H1 (cell line): Measurements from ENCODE around the gene WDR53. TPM values are rescaled to one million over a fixed set of nuclear protein-coding genes. Genes with fewer than 3 reads are reported as not detected.
A peak's percentile ranks its signal among the peaks of the same experiment; 100 is the strongest.

Source experiments
- CTCF ChIA-PET: fragments of 300-600 bp; sonication (Branson Sonifier 250); formaldehyde crosslinking; loops from one replicate; lab custom pipeline; 2021; ENCODE audit not compliant: partially characterized antibody; lab: Charles Lee
- POLR2A ChIA-PET: fragments of 300-600 bp; sonication (Branson Sonifier 250); formaldehyde crosslinking; loops from one replicate; lab custom pipeline; 2021; ENCODE audit warnings: inconsistent platforms; ENCODE audit not compliant: partially characterized antibody; lab: Charles Lee
- DNase-seq, 2 experiments: peaks; one replicate each; pipeline versions ENCODE4 v3.0.0 to v3.0.0-alpha.2; 2010 to 2022; ENCODE audit warnings: low spot score in 2 of 2, low read depth in 1 of 2, mixed read lengths in 1 of 2
- FAIRE-seq: peaks from 2 replicates; lab custom pipeline; 2011; peaks lifted over from hg19 to GRCh38; lab: Jason Lieb, UNC
- H2AFZ ChIP-seq: 2 replicates; pipeline ENCODE4 v1.8.1; 2012; ENCODE audit warnings: low read length, inconsistent platforms
- H2AK5ac ChIP-seq: 2 replicates; pipeline ENCODE4 v1.6.1; 2013; ENCODE audit warnings: low read depth, low read length
- H2BK120ac ChIP-seq: replicated peaks from 2 replicates; pipeline ENCODE3; 2013; ENCODE audit warnings: low read depth, low read length, inconsistent platforms
- H2BK12ac ChIP-seq: 2 replicates; pipeline ENCODE4 v1.6.1; 2013; ENCODE audit warnings: low read depth, low read length
- H2BK15ac ChIP-seq: 2 replicates; pipeline ENCODE4 v1.6.1; 2013; ENCODE audit warnings: low read length
- H2BK20ac ChIP-seq: 2 replicates; pipeline ENCODE4 v1.6.1; 2013; ENCODE audit warnings: low read length
- H2BK5ac ChIP-seq: 2 replicates; pipeline ENCODE4 v1.6.1; 2013; ENCODE audit warnings: low read depth, low read length
- H3K14ac ChIP-seq: 2 replicates; pipeline ENCODE4 v1.6.1; 2013; ENCODE audit warnings: inconsistent platforms; ENCODE audit not compliant: insufficient read length
- H3K18ac ChIP-seq: 2 replicates; pipeline ENCODE4 v1.6.1; 2013; ENCODE audit warnings: low read length; ENCODE audit errors: extremely low read depth
- H3K23ac ChIP-seq: 2 replicates; pipeline ENCODE4 v1.6.1; 2013; ENCODE audit warnings: inconsistent platforms; ENCODE audit not compliant: insufficient read length
- H3K23me2 ChIP-seq: 2 replicates; pipeline ENCODE4 v1.6.1; 2013; ENCODE audit warnings: low read depth, low read length
- H3K27ac ChIP-seq: 2 replicates; pipeline ENCODE4 v1.6.1; 2011; ENCODE audit warnings: low read depth, low read length, inconsistent platforms
- H3K27me3 ChIP-seq, 4 experiments: replicated peaks in 1 of 4; 1 replicate in 1 of 4; 2 replicates in 3 of 4; pipeline versions ENCODE4 v1.6.1 to v1.8.1; 2011 to 2013; ENCODE audit warnings: low read length in 3 of 4, mild to moderate bottlenecking in 3 of 4, inconsistent platforms in 2 of 4, mixed read lengths in 2 of 4, moderate library complexity in 1 of 4; ENCODE audit not compliant: control insufficient read depth in 3 of 4, insufficient read depth in 3 of 4; ENCODE audit errors: extremely low read depth in 1 of 4
- H3K36me3 ChIP-seq, 4 experiments: 2 replicates each; pipeline versions ENCODE4 v1.6.1 to v1.8.1; 2011 to 2013; ENCODE audit warnings: mild to moderate bottlenecking in 4 of 4, low read length in 3 of 4, moderate library complexity in 2 of 4, control low read depth in 1 of 4, inconsistent platforms in 1 of 4; ENCODE audit not compliant: insufficient read depth in 4 of 4, control insufficient read depth in 2 of 4
- H3K4ac ChIP-seq: replicated peaks from 2 replicates; pipeline ENCODE3; 2013; ENCODE audit warnings: low read length, low read depth, mixed read lengths, inconsistent platforms; ENCODE audit not compliant: insufficient read length
- H3K4me1 ChIP-seq, 4 experiments: replicated peaks in 1 of 4; 1 replicate in 1 of 4; 2 replicates in 3 of 4; pipeline versions ENCODE4 v1.6.1 to v1.8.1; 2011 to 2013; ENCODE audit warnings: low read length in 3 of 4, inconsistent platforms in 2 of 4, mixed read lengths in 1 of 4; ENCODE audit not compliant: insufficient read depth in 4 of 4, control insufficient read depth in 3 of 4
- H3K4me2 ChIP-seq, 2 experiments: 2 replicates each; pipeline versions ENCODE4 v1.6.1 to v1.8.1; 2011 to 2013; ENCODE audit warnings: low read depth in 2 of 2, low read length in 2 of 2, control low read depth in 1 of 2, inconsistent platforms in 1 of 2, mild to moderate bottlenecking in 1 of 2; ENCODE audit not compliant: insufficient read depth in 1 of 2
- H3K4me3 ChIP-seq, 4 experiments: fragments of 200-600, 300-600 bp in 1 of 4; sonication (generic), shearing (Covaris generic), sonication (Bioruptor Twin) in 1 of 4; 2 replicates each; pipeline versions ENCODE4 v1.5.1 to v1.8.1; 2011 to 2016; ENCODE audit warnings: low read length in 4 of 4, low read depth in 3 of 4, control low read depth in 2 of 4, inconsistent platforms in 2 of 4, mild to moderate bottlenecking in 2 of 4, mixed read lengths in 1 of 4, moderate library complexity in 1 of 4; ENCODE audit not compliant: insufficient read depth in 2 of 4; ENCODE audit errors: extremely low read depth in 1 of 4
- H3K56ac ChIP-seq: replicated peaks from 2 replicates; pipeline ENCODE3; 2013; ENCODE audit warnings: low read depth, mild to moderate bottlenecking, mixed read lengths, low read length, inconsistent platforms; ENCODE audit not compliant: insufficient read length
- H3K79me1 ChIP-seq: 2 replicates; pipeline ENCODE4 v1.6.1; 2013; ENCODE audit warnings: low read depth, low read length, control low read depth
- H3K79me2 ChIP-seq, 2 experiments: 2 replicates each; pipeline versions ENCODE4 v1.6.1 to v1.8.1; 2012 to 2013; ENCODE audit warnings: low read length in 2 of 2, mild to moderate bottlenecking in 2 of 2, inconsistent platforms in 1 of 2; ENCODE audit not compliant: insufficient read depth in 2 of 2, control insufficient read depth in 1 of 2
- H3K9ac ChIP-seq, 4 experiments: replicated peaks in 1 of 4; 1 replicate in 1 of 4; 2 replicates in 3 of 4; pipeline versions ENCODE4 v1.6.1 to v1.8.1; 2011 to 2013; ENCODE audit warnings: low read depth in 3 of 4, low read length in 3 of 4, control low read depth in 2 of 4, mild to moderate bottlenecking in 2 of 4, moderate library complexity in 2 of 4, inconsistent platforms in 1 of 4; ENCODE audit errors: extremely low read depth in 1 of 4
- H3K9me3 ChIP-seq, 2 experiments: 2 replicates each; pipeline versions ENCODE4 v1.6.1 to v1.8.1; 2012 to 2013; ENCODE audit warnings: mild to moderate bottlenecking in 2 of 2, moderate library complexity in 2 of 2, control low read depth in 1 of 2, inconsistent platforms in 1 of 2, low read depth in 1 of 2, low read length in 1 of 2, mixed read lengths in 1 of 2; ENCODE audit not compliant: insufficient read depth in 2 of 2
- H4K20me1 ChIP-seq, 2 experiments: replicated peaks in 1 of 2; 2 replicates each; pipeline versions ENCODE3 to v1.8.1; 2011 to 2013; ENCODE audit warnings: inconsistent platforms in 2 of 2, low read length in 2 of 2, mild to moderate bottlenecking in 1 of 2; ENCODE audit not compliant: insufficient read depth in 2 of 2, control insufficient read depth in 1 of 2
- H4K5ac ChIP-seq: 2 replicates; pipeline ENCODE4 v1.6.1; 2013; ENCODE audit warnings: low read length, low read depth, mixed read lengths, inconsistent platforms; ENCODE audit not compliant: insufficient read length
- H4K8ac ChIP-seq: 2 replicates; pipeline ENCODE4 v1.8.0; 2013; ENCODE audit warnings: mild to moderate bottlenecking, moderate library complexity, low read length, inconsistent platforms; ENCODE audit not compliant: insufficient read depth; ENCODE audit errors: extremely low read depth
- H4K91ac ChIP-seq: replicated peaks from 2 replicates; pipeline ENCODE3; 2013; ENCODE audit warnings: low read length, mixed read lengths, inconsistent platforms; ENCODE audit not compliant: insufficient read length
- EGR1 ChIP-seq: IDR thresholded peaks from 2 replicates; pipeline ENCODE4 v1.6.1; 2011; ENCODE audit warnings: low read depth, low read length, borderline replicate concordance
- EZH2 ChIP-seq: fragments of 200-600 bp; sonication (generic); IDR thresholded peaks from 2 replicates; pipeline ENCODE4 v1.7.1; 2012; ENCODE audit warnings: low read depth, mild to moderate bottlenecking, moderate library complexity, low read length, inconsistent platforms; ENCODE audit not compliant: severe bottlenecking
- KDM5A ChIP-seq: fragments of 200-600 bp; IDR thresholded peaks from 2 replicates; pipeline ENCODE4 v1.7.1; 2012; ENCODE audit warnings: mild to moderate bottlenecking, low read length, inconsistent platforms, mixed read lengths
- NRF1 ChIP-seq: IDR thresholded peaks from 2 replicates; pipeline ENCODE4 v1.6.1; 2011; ENCODE audit warnings: mild to moderate bottlenecking, low read depth, low read length, improper control_type of control experiment
- POLR2A ChIP-seq, 2 experiments: IDR thresholded peaks; 1 replicate in 1 of 2; 2 replicates in 1 of 2; pipeline ENCODE4 v1.6.1; 2011; ENCODE audit warnings: low read depth in 2 of 2, low read length in 2 of 2, mild to moderate bottlenecking in 2 of 2; ENCODE audit errors: control extremely low read depth in 1 of 2
- SIN3A ChIP-seq, 2 experiments: IDR thresholded peaks in 1 of 2; conservative IDR thresholded peaks in 1 of 2; 2 replicates each; pipeline ENCODE4 v1.6.1; 2011 to 2012; ENCODE audit warnings: low read length in 2 of 2, improper control_type of control experiment in 1 of 2, low read depth in 1 of 2, mild to moderate bottlenecking in 1 of 2
- ZNF274 ChIP-seq: IDR thresholded peaks from 2 replicates; pipeline ENCODE4 v1.7.0; 2012; ENCODE audit warnings: low read length, borderline replicate concordance; ENCODE audit errors: extremely low read depth
- WGBS, 2 experiments: shearing (Covaris generic) in 1 of 2; methylation state at CpG; one replicate each; pipeline versions ENCODE4 v1.1.6 to v1.1.7; 2013 to 2015; ENCODE audit warnings: low lambda C conversion rate in 2 of 2, mixed read lengths in 2 of 2, inconsistent platforms in 1 of 2, low coverage in 1 of 2, missing lambda C conversion rate in 1 of 2; ENCODE audit not compliant: insufficient replicate concordance in 2 of 2, insufficient coverage in 1 of 2, insufficient read length in 1 of 2; ENCODE audit errors: extremely low coverage in 1 of 2, missing lambda C conversion rate in 1 of 2; 5-methylcytosine and 5-hydroxymethylcytosine counted together
- polyA plus RNA-seq, 7 experiments: library from polyadenylated mRNA; depleted of rRNA in 3 of 7; stranded (reverse) in 5 of 7; unstranded in 2 of 7; fragments of >200 nt in 5 of 7; fragments of 200-250 nt in 2 of 7; gene quantifications; 1 replicate in 5 of 7; 2 replicates in 1 of 7; 4 replicates in 1 of 7; pipeline versions ENCODE4 v1.2.1 to v1.2.3, GENCODE V29; 2011 to 2013; ENCODE audit warnings: missing spikeins in 2 of 7, mixed read lengths in 2 of 7
- total RNA-seq: library from RNA; stranded (reverse); fragmentation: NEBNext Ultra II Directional; extraction: Animal tissue kit (Norgen Biotek cat#: 25700); gene quantifications from 2 replicates; pipeline ENCODE4 v1.2.1, GENCODE V29; 2021

WDR53 gene
- total and polyA plus RNA-seq, 2 of the 8 experiments (the other 6 are each of a cell fraction or from before 2014, with no cell fraction given) = 7.4 to 18.8 TPM

DNA sequence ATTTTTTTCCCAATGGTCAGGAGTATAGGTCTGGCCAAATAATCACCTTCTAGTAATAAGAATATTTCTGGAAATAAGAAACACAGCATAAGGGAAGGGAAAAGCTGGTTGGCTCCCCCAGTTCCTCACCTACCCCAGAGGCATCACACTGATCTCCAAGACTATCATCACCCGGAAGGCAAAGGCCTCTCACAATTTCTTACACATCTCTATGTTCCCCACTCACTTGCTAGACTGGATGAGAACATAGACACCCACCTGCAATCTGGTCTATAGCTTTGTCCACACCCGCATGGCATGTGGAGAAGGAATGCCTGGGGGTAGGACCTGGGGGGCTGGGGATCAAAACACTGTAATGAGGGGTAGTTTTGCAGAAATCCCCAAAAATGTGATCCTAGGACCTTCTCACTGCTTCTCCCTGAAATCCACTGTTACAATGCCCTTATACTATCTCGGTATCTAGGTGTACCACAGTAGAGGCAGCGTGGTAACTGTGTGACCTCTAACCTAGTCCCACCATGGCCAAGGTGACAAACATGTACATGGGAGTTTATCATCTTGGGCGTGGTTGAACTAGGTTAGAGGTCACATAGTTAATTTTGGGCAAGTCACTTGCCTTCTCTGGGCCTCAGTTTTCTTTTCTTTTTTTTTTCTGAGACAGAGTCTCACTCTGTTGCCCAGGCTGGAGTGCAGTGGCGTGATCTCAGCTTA, 41.6 kb upstream of the WDR53 start:
- Histone ChIP-seq H4K20me1 (no peaks in the 10 kb centered on the region), H2AK5ac (peak overlapping the region; percentile 41; the same call in 1 of the 2 replicates), H3K4ac (no peak overlapping the region), H2BK12ac (peak overlapping the region; percentile 62; the same call in 1 of the 2 replicates), H3K23me2 (no peaks in the 10 kb centered on the region), H3K27me3 (no peaks in the 10 kb centered on the region), H3K27ac (no peak overlapping the region), H3K23ac (no peak overlapping the region), H2BK20ac (peak overlapping the region; percentile 61; the same call in 1 of the 2 replicates), H2BK120ac (no peak overlapping the region), H2BK5ac (peak overlapping the region; percentile 12; the same call in 1 of the 2 replicates), H3K4me1 (peaks cover 0 to 3% (median 0%) of the 10 kb centered on the region in 4 experiments; a peak in 2 of 7 replicates), H4K8ac (no peak overlapping the region), H3K9me3 (no peaks in the 10 kb centered on the region), H3K9ac (no peak overlapping the region), H2AFZ (no peak overlapping the region), H4K91ac (peak overlapping the region; percentile 72), H3K18ac (no peak overlapping the region), H3K4me3 (no peak overlapping the region), H3K14ac (no peak overlapping the region), H4K5ac (no peak overlapping the region), H3K36me3 (no peaks in the 10 kb centered on the region), H2BK15ac (peak overlapping the region; percentile 88; the same call in 1 of the 2 replicates), H3K4me2 (no peak overlapping the region), H3K79me1 (no peaks in the 10 kb centered on the region), H3K56ac (no peak overlapping the region), H3K79me2 (no peaks in the 10 kb centered on the region)
- 94% methylated on average over 6 of the region's 6 CpGs; no CpG with 5 or more reads in 1 of the 2 experiments for WGBS, 2 experiments
- DNase-seq (no peak), FAIRE-seq (no peak)
- ChIA-PET POLR2A (interaction anchor here (1.0 to 1.6 kb wide), 3 partner anchors 19 to 130 kb away, joined by 3 to 7 read pairs (median 4); partner anchors contain the start of gene PAK2), CTCF (interaction anchor here (0.6 to 11.1 kb wide), 31 partner anchors 10 to 337 kb away, joined by 3 to 143 read pairs (median 4); partner anchors contain the start of gene RNF168)
- TF ChIP-seq ZNF274 (no peak), SIN3A (conservative IDR thresholded peaks at IDR 0.05 in 1 of 2, IDR thresholded peaks at IDR 0.05 in 1 of 2; ENCODE audit: low read depth in 1 of 2, low read length in 2 of 2) (no peak), EZH2 (no peak), KDM5A (no peak), EGR1 (no peak), POLR2A (IDR thresholded peaks at IDR 0.05; ENCODE audit: control extremely low read depth in 1 of 2, low read depth in 2 of 2, low read length in 2 of 2) (no peak), NRF1 (no peak)
